K562 (cell line): ENCODE data around the gene PYCR2. TPM values are rescaled to one million over a fixed set of nuclear protein-coding genes. Genes with fewer than 3 reads are reported as not detected.

Experiments used
- CHD4 ChIP-seq: fragments of 200-600 bp; sonication (generic); IDR thresholded peaks from 3 replicates; pipeline ENCODE4 v1.6.1; 2012; ENCODE audit warnings: low read depth, mild to moderate bottlenecking, mixed read lengths, low read length, inconsistent platforms; ENCODE audit not compliant: insufficient read depth, insufficient replicate concordance, poor library complexity, severe bottlenecking
- CREB5 ChIP-seq: fragments of 250-450 bp; sonication (Bioruptor Pico); IDR thresholded peaks from 2 replicates; pipeline ENCODE4 v1.5.0; 2020; ENCODE audit warnings: mild to moderate bottlenecking
- ERF ChIP-seq: fragments of 450-650 bp; formaldehyde crosslinking; IDR thresholded peaks from 2 replicates; pipeline ENCODE4 v1.4.0; 2020; ENCODE audit warnings: mild to moderate bottlenecking, mixed read lengths
- ESRRB ChIP-seq: fragments of 250-450 bp; sonication (Bioruptor Pico); IDR thresholded peaks from 2 replicates; pipeline ENCODE4 v1.5.0; 2020; ENCODE audit warnings: mild to moderate bottlenecking, moderate library complexity, borderline replicate concordance
- GTF2F1 ChIP-seq: IDR thresholded peaks from 2 replicates; pipeline ENCODE4 v1.6.1; 2011; ENCODE audit warnings: low read depth, low read length, improper control_type of control experiment
- NFIX ChIP-seq: fragments of 250-450 bp; sonication (Bioruptor Pico); IDR thresholded peaks from 2 replicates; pipeline ENCODE4 v1.4.0; 2020; ENCODE audit warnings: low read depth, mild to moderate bottlenecking, moderate library complexity
- SFPQ ChIP-seq: fragments of 200-400 bp; formaldehyde crosslinking; IDR thresholded peaks from 2 replicates; pipeline ENCODE4 v1.6.1; 2017; ENCODE audit warnings: mild to moderate bottlenecking, low read depth, low read length, moderate library complexity
- SIN3B ChIP-seq: fragments of 450-650 bp; IDR thresholded peaks from 2 replicates; pipeline ENCODE4 v1.6.1; 2017; ENCODE audit warnings: low read depth, mild to moderate bottlenecking, moderate library complexity
- TAF9B ChIP-seq: fragments of 450-650 bp; IDR thresholded peaks from 2 replicates; pipeline ENCODE4 v1.6.1; 2018; ENCODE audit warnings: mild to moderate bottlenecking; ENCODE audit not compliant: partially characterized antibody
- ZC3H11A ChIP-seq: IDR thresholded peaks from 2 replicates; pipeline ENCODE4 v1.6.1; 2012; ENCODE audit warnings: low read depth, low read length, improper control_type of control experiment
- ZNF232 ChIP-seq: sonication (generic); formaldehyde crosslinking; IDR thresholded peaks from 2 replicates; pipeline ENCODE4 v1.8.0; 2022; ENCODE audit warnings: mild to moderate bottlenecking, missing genetic modification reagents
- ZNF589 ChIP-seq: fragments of 200-800 bp; sonication (Bioruptor generic); IDR thresholded peaks from 2 replicates; pipeline ENCODE4 v1.6.1; 2016; ENCODE audit warnings: low read depth, missing genetic modification characterization, missing compliant biosample characterization
- ZNF778 ChIP-seq: fragments of 450-650 bp; formaldehyde crosslinking; IDR thresholded peaks from 2 replicates; pipeline ENCODE4 v1.4.0; 2020; ENCODE audit warnings: mild to moderate bottlenecking, moderate library complexity
- polyA plus RNA-seq, 8 experiments: library from polyadenylated mRNA; depleted of rRNA in 4 of 8; stranded (reverse) in 5 of 8; unstranded in 3 of 8; fragments of >200 nt; fragmentation: Nextera tagmentation in 2 of 8; fragmentation: Illumina TruSeq in 1 of 8; extraction: Ambion mirVana in 2 of 8; extraction: Trizol in 1 of 8; gene quantifications; 2 replicates each; pipeline versions ENCODE4 v1.2.1 to v1.2.3, GENCODE V29; 2011 to 2014; ENCODE audit warnings: inconsistent platforms in 1 of 8, missing spikeins in 1 of 8
- total RNA-seq, 7 experiments: library from RNA; depleted of rRNA in 6 of 7; stranded (reverse); fragments of >200 nt in 6 of 7; fragmentation: Illumina TruSeq in 2 of 7; extraction: Trizol in 2 of 7; gene quantifications; 2 replicates each; pipeline versions ENCODE4 v1.2.1 to v1.2.3, GENCODE V29; 2011 to 2021; ENCODE audit warnings: low replicate concordance in 1 of 7
- TF ChIP-seq, protein P1 (sequence below): IDR thresholded peaks from 3 replicates; pipeline ENCODE4 v1.6.1; 2011; ENCODE audit warnings: borderline replicate concordance, mild to moderate bottlenecking, moderate library complexity; ENCODE audit not compliant: insufficient read length; ENCODE audit errors: extremely low read depth
- TF ChIP-seq, protein P2 (sequence below): conservative IDR thresholded peaks from 2 replicates; pipeline ENCODE4 v1.6.1; 2011; ENCODE audit warnings: low read depth, mild to moderate bottlenecking, low read length; ENCODE audit not compliant: control insufficient read depth
- TF ChIP-seq, protein P3 (sequence below): fragments of 450-650 bp; formaldehyde crosslinking; IDR thresholded peaks from 2 replicates; pipeline ENCODE4 v1.4.0; 2020; ENCODE audit warnings: mild to moderate bottlenecking

PYCR2 gene
- total and polyA plus RNA-seq, 9 of the 15 experiments (the other 6 are each of a cell fraction or from before 2014, with no cell fraction given): 5.5 to 219 (median 127) TPM

- TF ChIP-seq, protein P1, sequence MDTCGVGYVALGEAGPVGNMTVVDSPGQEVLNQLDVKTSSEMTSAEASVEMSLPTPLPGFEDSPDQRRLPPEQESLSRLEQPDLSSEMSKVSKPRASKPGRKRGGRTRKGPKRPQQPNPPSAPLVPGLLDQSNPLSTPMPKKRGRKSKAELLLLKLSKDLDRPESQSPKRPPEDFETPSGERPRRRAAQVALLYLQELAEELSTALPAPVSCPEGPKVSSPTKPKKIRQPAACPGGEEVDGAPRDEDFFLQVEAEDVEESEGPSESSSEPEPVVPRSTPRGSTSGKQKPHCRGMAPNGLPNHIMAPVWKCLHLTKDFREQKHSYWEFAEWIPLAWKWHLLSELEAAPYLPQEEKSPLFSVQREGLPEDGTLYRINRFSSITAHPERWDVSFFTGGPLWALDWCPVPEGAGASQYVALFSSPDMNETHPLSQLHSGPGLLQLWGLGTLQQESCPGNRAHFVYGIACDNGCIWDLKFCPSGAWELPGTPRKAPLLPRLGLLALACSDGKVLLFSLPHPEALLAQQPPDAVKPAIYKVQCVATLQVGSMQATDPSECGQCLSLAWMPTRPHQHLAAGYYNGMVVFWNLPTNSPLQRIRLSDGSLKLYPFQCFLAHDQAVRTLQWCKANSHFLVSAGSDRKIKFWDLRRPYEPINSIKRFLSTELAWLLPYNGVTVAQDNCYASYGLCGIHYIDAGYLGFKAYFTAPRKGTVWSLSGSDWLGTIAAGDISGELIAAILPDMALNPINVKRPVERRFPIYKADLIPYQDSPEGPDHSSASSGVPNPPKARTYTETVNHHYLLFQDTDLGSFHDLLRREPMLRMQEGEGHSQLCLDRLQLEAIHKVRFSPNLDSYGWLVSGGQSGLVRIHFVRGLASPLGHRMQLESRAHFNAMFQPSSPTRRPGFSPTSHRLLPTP: no peak
- TF ChIP-seq CHD4: peak; percentile 7
- TF ChIP-seq ERF (CRISPR knock-in tag): peak; percentile 86; the same call in 1 of the 2 replicates
- TF ChIP-seq, protein P2, sequence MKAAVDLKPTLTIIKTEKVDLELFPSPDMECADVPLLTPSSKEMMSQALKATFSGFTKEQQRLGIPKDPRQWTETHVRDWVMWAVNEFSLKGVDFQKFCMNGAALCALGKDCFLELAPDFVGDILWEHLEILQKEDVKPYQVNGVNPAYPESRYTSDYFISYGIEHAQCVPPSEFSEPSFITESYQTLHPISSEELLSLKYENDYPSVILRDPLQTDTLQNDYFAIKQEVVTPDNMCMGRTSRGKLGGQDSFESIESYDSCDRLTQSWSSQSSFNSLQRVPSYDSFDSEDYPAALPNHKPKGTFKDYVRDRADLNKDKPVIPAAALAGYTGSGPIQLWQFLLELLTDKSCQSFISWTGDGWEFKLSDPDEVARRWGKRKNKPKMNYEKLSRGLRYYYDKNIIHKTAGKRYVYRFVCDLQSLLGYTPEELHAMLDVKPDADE: peak; percentile 96
- TF ChIP-seq ZC3H11A: no peak
- TF ChIP-seq ESRRB (CRISPR knock-in tag): peak; percentile 40; the same call in 1 of the 2 replicates
- no peak for TF ChIP-seq NFIX (CRISPR knock-in tag)
- no peak for TF ChIP-seq ZNF232 (CRISPR knock-in tag)
- TF ChIP-seq TAF9B: peak; percentile 85
- peak; percentile 100 for TF ChIP-seq ZNF589 (CRISPR knock-in tag)
- no peak for TF ChIP-seq SIN3B
- TF ChIP-seq GTF2F1: peak; percentile 3; the same call in 1 of the 2 replicates
- TF ChIP-seq ZNF778 (CRISPR knock-in tag): no peak
- TF ChIP-seq, protein P3, sequence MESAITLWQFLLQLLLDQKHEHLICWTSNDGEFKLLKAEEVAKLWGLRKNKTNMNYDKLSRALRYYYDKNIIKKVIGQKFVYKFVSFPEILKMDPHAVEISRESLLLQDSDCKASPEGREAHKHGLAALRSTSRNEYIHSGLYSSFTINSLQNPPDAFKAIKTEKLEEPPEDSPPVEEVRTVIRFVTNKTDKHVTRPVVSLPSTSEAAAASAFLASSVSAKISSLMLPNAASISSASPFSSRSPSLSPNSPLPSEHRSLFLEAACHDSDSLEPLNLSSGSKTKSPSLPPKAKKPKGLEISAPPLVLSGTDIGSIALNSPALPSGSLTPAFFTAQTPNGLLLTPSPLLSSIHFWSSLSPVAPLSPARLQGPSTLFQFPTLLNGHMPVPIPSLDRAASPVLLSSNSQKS (CRISPR knock-in tag): no peak
- peak; percentile 44; the same call in 1 of the 2 replicates for TF ChIP-seq CREB5
- no peak for TF ChIP-seq SFPQ
Measured at GRCh38 chr1:225928186-225929175, 4.4 kb upstream of the PYCR2 start (continued).
